Liver (tissue), 9 donors: ENCODE data around the gene RREB1. TPM values are rescaled to one million over a fixed set of nuclear protein-coding genes. Genes with fewer than 3 reads are reported as not detected.

ENCODE experiments used
- DNase-seq: peaks from one replicate; pipeline ENCODE4 v3.0.0-alpha.2; 2017; ENCODE audit warnings: low spot score
- H3K27ac ChIP-seq, 2 donors: one replicate each; pipeline ENCODE4 v1.7.0; 2013; ENCODE audit warnings: inconsistent platforms in 2 of 2, low read length in 2 of 2, control low read depth in 1 of 2, low read depth in 1 of 2, mild to moderate bottlenecking in 1 of 2
- H3K27me3 ChIP-seq, 4 donors: one replicate each; pipeline versions ENCODE4 v1.6.1 to v1.7.0; 2013; ENCODE audit warnings: low read length in 3 of 4, inconsistent platforms in 1 of 4, mild to moderate bottlenecking in 1 of 4, moderate library complexity in 1 of 4; ENCODE audit not compliant: control insufficient read depth in 4 of 4, insufficient read depth in 4 of 4
- H3K36me3 ChIP-seq, 4 donors: one replicate each; pipeline versions ENCODE4 v1.6.1 to v1.7.0; 2013; ENCODE audit warnings: low read length in 3 of 4, mild to moderate bottlenecking in 3 of 4, low read depth in 1 of 4, moderate library complexity in 1 of 4; ENCODE audit not compliant: control insufficient read depth in 4 of 4, insufficient read depth in 3 of 4
- H3K4me1 ChIP-seq, 4 donors: one replicate each; pipeline versions ENCODE4 v1.6.1 to v1.7.0; 2013; ENCODE audit warnings: low read length in 3 of 4, mild to moderate bottlenecking in 3 of 4, moderate library complexity in 1 of 4; ENCODE audit not compliant: control insufficient read depth in 4 of 4, insufficient read depth in 4 of 4
- H3K4me3 ChIP-seq, 3 donors: one replicate each; pipeline versions ENCODE4 v1.6.1 to v1.7.0; 2013; ENCODE audit warnings: low read length in 3 of 3, control low read depth in 1 of 3, low read depth in 1 of 3, mild to moderate bottlenecking in 1 of 3
- H3K9ac ChIP-seq, 2 donors: one replicate each; pipeline ENCODE4 v1.7.0; 2013; ENCODE audit warnings: low read length in 2 of 2, mild to moderate bottlenecking in 2 of 2, moderate library complexity in 2 of 2, control low read depth in 1 of 2, low read depth in 1 of 2
- H3K9me3 ChIP-seq, 4 donors: one replicate each; pipeline versions ENCODE4 v1.6.1 to v1.7.0; 2013; ENCODE audit warnings: low read length in 3 of 4; ENCODE audit not compliant: control insufficient read depth in 4 of 4
- CTCF ChIP-seq: fragments of 150-350 bp; IDR thresholded peaks from 2 replicates; pipeline ENCODE4 v1.5.1; 2017; ENCODE audit warnings: improper control_type of control experiment, low read depth, low read length; ENCODE audit not compliant: missing input control
- EGR1 ChIP-seq, 2 donors: IDR thresholded peaks; 2 replicates each; pipeline ENCODE4 v1.6.1; 2016 to 2018; ENCODE audit warnings: antibody characterized with exemption in 2 of 2, low read depth in 2 of 2
- GABPA ChIP-seq, 2 donors: IDR thresholded peaks in 1 of 2; conservative IDR thresholded peaks in 1 of 2; 2 replicates each; pipeline ENCODE4 v1.6.1; 2016; ENCODE audit warnings: antibody characterized with exemption in 2 of 2, mild to moderate bottlenecking in 1 of 2, moderate library complexity in 1 of 2
- HNF4A ChIP-seq, 2 donors: conservative IDR thresholded peaks; 2 replicates each; pipeline ENCODE4 v1.6.1; 2016; ENCODE audit warnings: antibody characterized with exemption in 2 of 2, mild to moderate bottlenecking in 2 of 2
- HNF4G ChIP-seq: IDR thresholded peaks from 2 replicates; pipeline ENCODE4 v1.6.1; 2016; ENCODE audit warnings: antibody characterized with exemption
- JUND ChIP-seq, 2 donors: IDR thresholded peaks; 2 replicates each; pipeline ENCODE4 v1.6.1; 2016; ENCODE audit warnings: antibody characterized with exemption in 2 of 2
- MAX ChIP-seq: IDR thresholded peaks from 2 replicates; pipeline ENCODE4 v1.6.1; 2016; ENCODE audit warnings: antibody characterized with exemption
- NR2F2 ChIP-seq: IDR thresholded peaks from 2 replicates; pipeline ENCODE4 v1.6.1; 2016; ENCODE audit warnings: antibody characterized with exemption
- RAD21 ChIP-seq, 2 donors: IDR thresholded peaks; 2 replicates each; pipeline ENCODE4 v1.6.1; 2016; ENCODE audit warnings: antibody characterized with exemption in 2 of 2, mild to moderate bottlenecking in 2 of 2
- SP1 ChIP-seq: IDR thresholded peaks from 2 replicates; pipeline ENCODE4 v1.6.1; 2018; ENCODE audit warnings: antibody characterized with exemption, mild to moderate bottlenecking
- TAF1 ChIP-seq: conservative IDR thresholded peaks from 2 replicates; pipeline ENCODE4 v1.6.1; 2016; ENCODE audit warnings: antibody characterized with exemption, mild to moderate bottlenecking
- WGBS: extraction: QIAGEN DNeasy Blood & Tissue Kit; methylation state at CpG from one replicate; pipeline ENCODE4 v1.1.7; 2013; 5-methylcytosine and 5-hydroxymethylcytosine counted together
- polyA plus RNA-seq, 2 donors: library from polyadenylated mRNA; stranded (reverse) in 1 of 2; unstranded in 1 of 2; fragments of 200-250 nt in 1 of 2; fragments of >200 nt in 1 of 2; fragmentation: Nextera tagmentation in 1 of 2; extraction: Ambion mirVana in 1 of 2; gene quantifications; one replicate each; pipeline versions ENCODE4 v1.2.1 to v1.2.3, GENCODE V29; 2013 to 2015
- total RNA-seq, 2 donors: library from RNA; depleted of rRNA; stranded (reverse); fragments of >200 nt; gene quantifications; one replicate each; pipeline ENCODE4 v1.2.3, GENCODE V29; 2014
- TF ChIP-seq, protein P1 (sequence below): IDR thresholded peaks from 2 replicates; pipeline ENCODE4 v1.6.1; 2016; ENCODE audit warnings: antibody characterized with exemption
- TF ChIP-seq, protein P2 (sequence below): IDR thresholded peaks from 2 replicates; pipeline ENCODE4 v1.6.1; 2016; ENCODE audit warnings: antibody characterized with exemption, mild to moderate bottlenecking
- TF ChIP-seq, protein P3 (sequence below): IDR thresholded peaks from 2 replicates; pipeline ENCODE4 v1.6.1; 2016; ENCODE audit warnings: antibody characterized with exemption
- donor health status: healthy.
- donor health status: healthy.
- donor health status: healthy.
- donor health status: healthy.
- donor health status: healthy.

Gene RREB1
- total and polyA plus RNA-seq, 4 donors: 10.1 to 28.9 (median 17.3) TPM

GRCh38 chr6:7101290-7101689 is 6.5 kb upstream of the RREB1 start:
- H3K4me1 ChIP-seq: no peaks in the 10 kb centered on the region
- H3K27me3 ChIP-seq: no peaks in the 10 kb centered on the region
- H3K4me3 ChIP-seq: no peak overlapping the region
- TF ChIP-seq, protein P1, sequence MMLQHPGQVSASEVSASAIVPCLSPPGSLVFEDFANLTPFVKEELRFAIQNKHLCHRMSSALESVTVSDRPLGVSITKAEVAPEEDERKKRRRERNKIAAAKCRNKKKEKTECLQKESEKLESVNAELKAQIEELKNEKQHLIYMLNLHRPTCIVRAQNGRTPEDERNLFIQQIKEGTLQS: no peak
- TF ChIP-seq NR2F2 (no peak), HNF4A (conservative IDR thresholded peaks at IDR 0.05) (no peak), JUND (IDR thresholded peaks at IDR 0.05) (no peak), HNF4G (no peak), GABPA (IDR thresholded peaks at IDR 0.05 in 1 of 2, conservative IDR thresholded peaks at IDR 0.05 in 1 of 2) (no peak), EGR1 (IDR thresholded peaks at IDR 0.05; ENCODE audit: low read depth in 2 of 2) (no peak)
- TF ChIP-seq, protein P2, sequence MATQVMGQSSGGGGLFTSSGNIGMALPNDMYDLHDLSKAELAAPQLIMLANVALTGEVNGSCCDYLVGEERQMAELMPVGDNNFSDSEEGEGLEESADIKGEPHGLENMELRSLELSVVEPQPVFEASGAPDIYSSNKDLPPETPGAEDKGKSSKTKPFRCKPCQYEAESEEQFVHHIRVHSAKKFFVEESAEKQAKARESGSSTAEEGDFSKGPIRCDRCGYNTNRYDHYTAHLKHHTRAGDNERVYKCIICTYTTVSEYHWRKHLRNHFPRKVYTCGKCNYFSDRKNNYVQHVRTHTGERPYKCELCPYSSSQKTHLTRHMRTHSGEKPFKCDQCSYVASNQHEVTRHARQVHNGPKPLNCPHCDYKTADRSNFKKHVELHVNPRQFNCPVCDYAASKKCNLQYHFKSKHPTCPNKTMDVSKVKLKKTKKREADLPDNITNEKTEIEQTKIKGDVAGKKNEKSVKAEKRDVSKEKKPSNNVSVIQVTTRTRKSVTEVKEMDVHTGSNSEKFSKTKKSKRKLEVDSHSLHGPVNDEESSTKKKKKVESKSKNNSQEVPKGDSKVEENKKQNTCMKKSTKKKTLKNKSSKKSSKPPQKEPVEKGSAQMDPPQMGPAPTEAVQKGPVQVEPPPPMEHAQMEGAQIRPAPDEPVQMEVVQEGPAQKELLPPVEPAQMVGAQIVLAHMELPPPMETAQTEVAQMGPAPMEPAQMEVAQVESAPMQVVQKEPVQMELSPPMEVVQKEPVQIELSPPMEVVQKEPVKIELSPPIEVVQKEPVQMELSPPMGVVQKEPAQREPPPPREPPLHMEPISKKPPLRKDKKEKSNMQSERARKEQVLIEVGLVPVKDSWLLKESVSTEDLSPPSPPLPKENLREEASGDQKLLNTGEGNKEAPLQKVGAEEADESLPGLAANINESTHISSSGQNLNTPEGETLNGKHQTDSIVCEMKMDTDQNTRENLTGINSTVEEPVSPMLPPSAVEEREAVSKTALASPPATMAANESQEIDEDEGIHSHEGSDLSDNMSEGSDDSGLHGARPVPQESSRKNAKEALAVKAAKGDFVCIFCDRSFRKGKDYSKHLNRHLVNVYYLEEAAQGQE: no peak
- TF ChIP-seq, protein P3, sequence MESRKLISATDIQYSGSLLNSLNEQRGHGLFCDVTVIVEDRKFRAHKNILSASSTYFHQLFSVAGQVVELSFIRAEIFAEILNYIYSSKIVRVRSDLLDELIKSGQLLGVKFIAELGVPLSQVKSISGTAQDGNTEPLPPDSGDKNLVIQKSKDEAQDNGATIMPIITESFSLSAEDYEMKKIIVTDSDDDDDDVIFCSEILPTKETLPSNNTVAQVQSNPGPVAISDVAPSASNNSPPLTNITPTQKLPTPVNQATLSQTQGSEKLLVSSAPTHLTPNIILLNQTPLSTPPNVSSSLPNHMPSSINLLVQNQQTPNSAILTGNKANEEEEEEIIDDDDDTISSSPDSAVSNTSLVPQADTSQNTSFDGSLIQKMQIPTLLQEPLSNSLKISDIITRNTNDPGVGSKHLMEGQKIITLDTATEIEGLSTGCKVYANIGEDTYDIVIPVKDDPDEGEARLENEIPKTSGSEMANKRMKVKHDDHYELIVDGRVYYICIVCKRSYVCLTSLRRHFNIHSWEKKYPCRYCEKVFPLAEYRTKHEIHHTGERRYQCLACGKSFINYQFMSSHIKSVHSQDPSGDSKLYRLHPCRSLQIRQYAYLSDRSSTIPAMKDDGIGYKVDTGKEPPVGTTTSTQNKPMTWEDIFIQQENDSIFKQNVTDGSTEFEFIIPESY: no peak
- DNase-seq: no peak
- H3K36me3 ChIP-seq: peaks cover 0 to 1% (median 0%) of the 10 kb centered on the region in 4 donors
- no peaks in the 10 kb centered on the region for H3K9me3 ChIP-seq
- H3K9ac ChIP-seq: no peak overlapping the region
- WGBS: 79% methylated on average over 8 of the region's 8 CpGs
- H3K27ac ChIP-seq: no peak overlapping the region

DNA sequence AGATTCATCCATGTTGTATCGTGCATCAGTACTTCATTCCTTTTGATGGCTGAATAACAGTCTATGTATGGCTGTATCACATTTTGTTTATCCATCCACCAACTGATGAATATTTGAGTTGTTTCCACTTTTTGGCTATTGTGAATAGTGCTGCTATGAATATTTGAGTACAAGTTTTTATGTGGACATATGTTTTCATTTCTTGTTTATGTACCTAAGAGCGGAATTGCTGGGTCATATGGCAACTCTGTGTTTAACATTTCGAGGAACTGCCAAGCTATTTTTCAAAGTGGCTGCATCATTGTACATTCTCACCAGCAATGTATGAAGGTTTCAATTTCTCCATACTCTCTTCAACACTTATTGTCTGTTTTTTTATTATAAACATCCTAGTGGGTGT is 3.0 kb upstream of the RREB1 start:
- DNase-seq: no peak
- H3K4me3 ChIP-seq: no peak overlapping the region
- peaks cover 0 to 1% (median 0%) of the 10 kb centered on the region in 4 donors for H3K36me3 ChIP-seq
- H3K9ac ChIP-seq: no peak overlapping the region
- H3K27me3 ChIP-seq: no peaks in the 10 kb centered on the region
- peaks cover 0 to 12% (median 8%) of the 10 kb centered on the region in 4 donors for H3K4me1 ChIP-seq
- H3K27ac ChIP-seq: no peak overlapping the region
- no peaks in the 10 kb centered on the region for H3K9me3 ChIP-seq
- WGBS: 97% methylated on average over 3 of the region's 3 CpGs
- no peak for TF ChIP-seq TAF1
- no peak for TF ChIP-seq CTCF
- no peak for TF ChIP-seq HNF4A (conservative IDR thresholded peaks at IDR 0.05)
- TF ChIP-seq SP1: no peak
- no peak for TF ChIP-seq GABPA (IDR thresholded peaks at IDR 0.05 in 1 of 2, conservative IDR thresholded peaks at IDR 0.05 in 1 of 2)
- no peak for TF ChIP-seq NR2F2
- TF ChIP-seq RAD21 (IDR thresholded peaks at IDR 0.05): no peak
- TF ChIP-seq MAX: no peak
